GM21515 (cell line): ENCODE measurements around the gene WHRN.
A peak's percentile ranks its signal among the peaks of the same experiment; 100 is the strongest.

Source experiments
- ATAC-seq: cut with Tn5 transposase; IDR thresholded peaks from one replicate; pipeline ENCODE4 v1.9.1; 2021; ENCODE audit not compliant: unreplicated experiment

The WHRN gene

GRCh38 chr9:114385397-114386181, 119.7 kb downstream of the WHRN start:
- peak; percentile 88 for ATAC-seq

- ATAC-seq: no peak
Observed at GRCh38 chr9:114384836-114385396, 120.4 kb downstream of the WHRN start.

- ATAC-seq: no peak
Observed at GRCh38 chr9:114384341-114384740, 120.9 kb downstream of the WHRN start.

DNA sequence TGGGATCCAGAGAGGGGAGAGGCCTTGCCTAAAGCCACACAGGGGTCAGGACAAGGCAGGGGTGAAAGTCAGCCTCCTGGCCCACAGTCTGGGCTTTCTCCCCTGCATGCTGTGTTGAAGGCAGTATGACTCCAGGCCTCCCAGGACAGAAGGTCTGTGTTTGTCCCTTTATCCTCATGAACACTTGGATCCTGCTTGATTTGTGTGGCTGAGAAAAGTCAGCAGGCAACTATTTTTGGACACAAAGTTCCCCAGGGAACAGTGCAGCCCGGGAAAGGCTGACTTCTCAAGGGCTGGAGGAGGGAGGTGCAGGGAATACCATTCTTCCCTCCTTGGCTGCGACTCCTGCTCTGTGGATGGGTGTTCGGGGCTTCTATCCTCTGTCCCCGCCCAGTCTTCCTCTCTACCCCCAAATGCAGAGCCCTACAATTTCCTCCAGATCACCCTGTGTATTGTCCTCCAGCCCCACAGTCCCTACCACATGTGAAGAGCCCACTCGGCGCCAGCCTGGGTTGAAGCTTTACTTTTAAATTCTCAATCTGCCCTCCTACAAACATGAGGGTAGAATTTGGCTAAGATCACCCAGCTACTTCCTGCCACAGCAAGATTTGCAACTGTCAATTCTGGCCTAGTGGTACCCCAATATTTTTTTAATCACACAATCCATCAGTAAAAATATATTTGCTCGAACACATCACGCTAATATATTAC, 121.6 kb downstream of the WHRN start:
- ATAC-seq: no peak

DNA sequence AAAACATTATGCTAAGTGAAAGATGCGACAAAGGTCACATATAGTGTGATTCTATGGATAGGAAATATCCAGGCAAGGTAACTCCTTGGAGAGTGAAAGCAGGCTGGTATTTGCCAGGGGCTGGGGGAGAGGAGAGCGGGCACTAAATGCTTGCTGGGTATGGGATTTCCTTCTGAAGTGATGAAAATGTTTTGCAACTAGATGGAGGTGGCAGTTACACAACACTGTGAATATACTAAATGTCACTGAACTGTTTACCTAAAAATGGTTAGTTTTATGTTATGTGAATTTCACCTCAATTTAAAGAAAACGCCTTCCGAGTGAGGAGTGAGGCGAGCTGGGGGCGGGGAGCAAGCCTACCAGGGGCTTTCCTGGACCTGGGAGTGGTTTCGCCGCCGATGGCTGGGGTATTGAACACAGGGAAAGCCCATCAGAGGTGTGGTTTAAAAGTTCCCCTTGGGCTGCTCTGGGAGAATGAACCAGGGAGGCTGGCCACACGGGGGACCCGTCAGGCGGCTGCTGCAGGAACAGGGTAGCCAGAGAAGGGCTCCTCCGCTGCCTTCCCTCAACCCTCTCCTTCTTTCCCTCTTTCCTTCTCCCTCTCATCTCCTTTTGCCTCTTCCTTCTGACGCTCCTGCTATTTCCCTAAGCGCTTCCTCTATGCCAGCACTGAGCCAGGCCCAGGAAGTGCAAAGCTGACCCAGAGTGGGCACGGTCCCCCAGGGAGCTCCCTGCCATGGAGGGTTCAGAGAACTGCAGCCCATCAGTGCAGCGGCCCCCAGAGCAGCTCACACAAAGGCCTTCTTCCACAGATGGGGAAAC, 122.4 kb downstream of the WHRN start:
- ATAC-seq: no peak

DNA sequence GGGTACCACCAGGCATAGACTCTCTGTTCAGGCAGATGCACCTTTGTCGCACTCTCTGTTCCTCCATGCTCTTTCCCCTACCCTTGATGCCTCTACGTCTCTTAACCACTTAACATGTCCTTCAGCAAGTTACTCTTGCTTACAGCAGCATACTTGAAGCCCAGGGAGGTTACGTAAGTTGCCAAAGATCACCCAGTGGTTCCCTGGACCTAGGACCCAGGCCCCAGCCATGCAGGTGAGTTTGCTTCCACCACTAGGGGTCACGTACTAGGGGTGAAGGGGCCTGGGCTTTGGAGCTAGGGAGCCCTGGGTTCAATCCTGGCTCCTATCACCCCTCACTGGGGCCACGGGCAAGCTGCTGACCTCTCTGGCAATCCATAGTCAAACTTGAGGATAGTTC, 126.4 kb downstream of the WHRN start:
- no peak for ATAC-seq

GRCh38 chr9:114378016-114378415, 127.3 kb downstream of the WHRN start:
- ATAC-seq: no peak

GRCh38 chr9:114376586-114377445, 128.5 kb downstream of the WHRN start:
- ATAC-seq: no peak

DNA sequence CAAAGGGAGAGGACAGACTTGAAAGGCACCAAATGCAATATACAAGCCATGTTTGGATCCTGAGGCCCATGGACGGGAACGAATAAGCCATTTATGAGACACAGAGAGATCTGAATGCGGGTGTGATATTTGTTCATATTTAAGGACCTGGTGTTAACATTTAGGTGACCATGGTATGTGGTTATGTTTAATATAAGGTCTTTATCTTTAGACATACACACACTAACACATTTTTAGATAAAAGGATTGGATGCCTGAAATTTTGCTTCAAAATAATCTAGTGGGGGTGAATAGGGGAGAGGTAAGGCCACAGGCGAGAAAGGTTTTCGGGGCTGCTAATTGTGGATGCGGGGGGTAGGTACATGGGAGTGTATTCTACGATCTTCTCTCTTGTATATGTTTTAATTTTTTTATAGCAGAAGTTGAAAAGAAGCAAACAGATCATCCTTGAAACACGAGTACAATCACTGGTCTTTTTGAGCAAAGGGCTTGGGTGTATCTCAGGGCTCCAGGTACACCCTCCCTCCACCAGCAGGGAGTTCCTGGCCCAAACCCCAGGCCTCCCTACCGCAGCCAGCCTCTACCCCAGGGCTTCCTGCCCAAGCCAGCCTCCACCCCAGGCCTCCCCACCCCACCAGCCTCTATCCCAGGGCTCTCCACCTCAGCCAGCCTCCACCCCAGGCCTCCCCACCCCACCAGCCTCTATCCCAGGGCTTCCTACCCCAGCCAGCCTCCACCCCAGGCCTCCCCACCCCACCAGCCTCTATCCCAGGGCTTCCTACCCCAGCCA, 129.7 kb downstream of the WHRN start:
- no peak for ATAC-seq

DNA sequence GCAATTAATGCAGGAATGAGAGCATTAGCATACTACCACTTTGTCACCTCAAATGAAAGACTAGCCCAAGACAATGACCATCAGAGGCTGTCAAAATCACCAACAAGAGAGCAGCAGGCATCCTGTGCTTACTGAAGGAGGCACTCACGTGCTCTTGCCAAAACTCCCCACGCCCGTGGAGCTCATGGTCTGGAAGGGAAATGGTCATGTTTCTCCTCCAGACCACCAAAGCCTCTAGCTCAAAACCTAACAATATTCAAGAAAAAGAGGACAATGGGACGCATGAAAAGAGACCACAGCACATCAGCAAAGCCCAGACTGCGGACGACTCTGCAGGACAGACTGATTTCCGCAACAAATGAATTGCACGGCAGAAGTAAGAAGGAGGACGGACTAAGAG, 130.3 kb downstream of the WHRN start:
- no peak for ATAC-seq

GRCh38 chr9:114373960-114374730, 131.1 kb downstream of the WHRN start:
- ATAC-seq: no peak

GRCh38 chr9:114372921-114373448, 132.3 kb downstream of the WHRN start:
- ATAC-seq: peak; percentile 89

- ATAC-seq: no peak
Observed at GRCh38 chr9:114371973-114372917, 133.0 kb downstream of the WHRN start.

DNA sequence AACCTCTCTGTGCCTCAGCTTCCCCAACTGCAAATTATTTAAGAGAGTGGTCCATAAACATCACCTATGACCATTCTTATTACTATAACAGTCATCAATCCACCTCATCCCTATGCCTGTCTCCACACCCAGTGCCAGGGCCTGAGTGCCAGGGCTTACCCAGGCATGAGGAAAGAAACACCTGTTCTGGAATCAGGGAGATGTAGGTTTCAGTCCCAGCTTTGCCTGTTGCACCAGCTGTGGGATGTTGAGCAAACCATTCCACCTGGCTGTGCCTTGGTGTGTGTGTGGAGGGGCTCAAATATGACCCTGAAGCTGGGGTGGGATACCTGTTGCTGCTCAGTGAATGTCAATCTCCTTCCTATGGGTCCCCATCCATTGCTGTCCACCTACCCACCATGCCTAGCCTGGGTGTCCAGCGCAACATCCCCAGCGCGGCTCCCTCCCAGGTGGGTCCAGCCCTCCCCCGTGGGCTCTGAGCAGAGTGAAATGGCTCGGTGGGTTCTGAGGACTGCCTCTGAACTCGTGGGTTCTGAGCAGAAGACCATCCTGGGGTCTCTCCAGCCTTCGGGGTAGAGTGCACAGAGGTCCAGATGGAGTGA, 133.8 kb downstream of the WHRN start:
- no peak for ATAC-seq

- ATAC-seq: no peak
Observed at GRCh38 chr9:114370968-114371320, 134.3 kb downstream of the WHRN start.

- ATAC-seq: no peak
Observed at GRCh38 chr9:114370251-114370967, 134.9 kb downstream of the WHRN start.
